Nucleus accumbens (tissue), 56 donors: ENCODE results near the gene EBF3.

ENCODE experiments used
- DNase-seq, 56 donors: peaks; one replicate each; lab custom pipeline; 2025; lab: John Stamatoyannopoulos, UW

Gene EBF3

GRCh38 chr10:129820451-129820850 lies 143.6 kb downstream of the EBF3 start:
- no peak for DNase-seq

GRCh38 chr10:129816656-129817045 lies 147.4 kb downstream of the EBF3 start:
- no peak for DNase-seq

GRCh38 chr10:129815898-129816655 lies 148.0 kb downstream of the EBF3 start:
- no peak for DNase-seq

- DNase-seq, result no peak
These were observed 149.1 kb downstream of the EBF3 start for GRCh38 chr10:129814681-129815646.

GRCh38 chr10:129812398-129812797 lies 151.7 kb downstream of the EBF3 start:
- no peak for DNase-seq

GRCh38 chr10:129811208-129811607 lies 152.9 kb downstream of the EBF3 start:
- DNase-seq, result no peak

- DNase-seq, result no peak
These were observed 154.2 kb downstream of the EBF3 start for GRCh38 chr10:129809841-129810240.

- no peak for DNase-seq
These were observed 154.6 kb downstream of the EBF3 start for GRCh38 chr10:129809431-129809830.

GRCh38 chr10:129808092-129808983 lies 155.7 kb downstream of the EBF3 start:
- DNase-seq, result no peak

GRCh38 chr10:129807211-129807610 lies 156.9 kb downstream of the EBF3 start:
- DNase-seq, result no peak

GRCh38 chr10:129800796-129801340 lies 163.2 kb downstream of the EBF3 start:
- no peak for DNase-seq

GRCh38 chr10:129799942-129800341 lies 164.1 kb downstream of the EBF3 start:
- no peak for DNase-seq

GRCh38 chr10:129796710-129797420 lies 167.2 kb downstream of the EBF3 start:
- DNase-seq, result peak in 1 of 56 donors; percentile 5

- no peak for DNase-seq
These were observed 170.1 kb downstream of the EBF3 start for GRCh38 chr10:129793996-129794395.

- DNase-seq, result no peak
These were observed 170.6 kb downstream of the EBF3 start for GRCh38 chr10:129793479-129793878.

- no peak for DNase-seq
These were observed 171.2 kb downstream of the EBF3 start for GRCh38 chr10:129792864-129793263.

- no peak for DNase-seq
These were observed 171.9 kb downstream of the EBF3 start for GRCh38 chr10:129792141-129792540.

GRCh38 chr10:129790715-129791446 lies 173.2 kb downstream of the EBF3 start:
- no peak for DNase-seq

- no peak for DNase-seq
These were observed 175.9 kb downstream of the EBF3 start for GRCh38 chr10:129788215-129788614.
